Frontal cortex (tissue), 4 donors: Measurements from ENCODE around the gene PEMT. TPM values are rescaled to one million over a fixed set of nuclear protein-coding genes. Genes with fewer than 3 reads are reported as not detected.

Experiments used
- DNase-seq, 2 donors: peaks; one replicate each; pipeline ENCODE4 v3.0.0; 2012; ENCODE audit warnings: low spot score in 2 of 2
- FAIRE-seq: peaks from 2 replicates; lab custom pipeline; 2012; peaks lifted over from hg19 to GRCh38; lab: Jason Lieb, UNC
- total RNA-seq: library from RNA; depleted of rRNA; stranded (reverse); fragments of >200 nt; gene quantifications from one replicate; pipeline ENCODE4 v1.2.3, GENCODE V29; 2014
- donor health status: control.
- donor health status: control.
- donor health status: control.

PEMT gene
- total RNA-seq, 1 donor from 2014 or later: 17.1 TPM

GRCh38 chr17:17508019-17508535 lies 83.4 kb downstream of the PEMT start:
- no peak for DNase-seq
- no peak for FAIRE-seq

- no peak for FAIRE-seq
- DNase-seq: no peak
Measured at GRCh38 chr17:17507465-17508011, 84.0 kb downstream of the PEMT start.

GRCh38 chr17:17506893-17507464 lies 84.5 kb downstream of the PEMT start:
- FAIRE-seq: no peak
- DNase-seq: peak in 1 of 2 donors; percentile 74

- FAIRE-seq (no peak), DNase-seq (peak; percentile 56 to 59)
Measured at GRCh38 chr17:17506181-17506741, 85.2 kb downstream of the PEMT start.

- no peak for DNase-seq
- no peak for FAIRE-seq
Measured at GRCh38 chr17:17505610-17506171, 85.8 kb downstream of the PEMT start.

- DNase-seq (no peak), FAIRE-seq (no peak)
Measured at GRCh38 chr17:17505151-17505550, 86.4 kb downstream of the PEMT start.

GRCh38 chr17:17504341-17505140 lies 87.0 kb downstream of the PEMT start:
- FAIRE-seq: no peak

GRCh38 chr17:17503566-17504130 lies 87.9 kb downstream of the PEMT start:
- peak; percentile 56 to 76 for DNase-seq
- no peak for FAIRE-seq

More at GRCh38 chr17:17504341-17505140, 87.0 kb downstream of the PEMT start:
- DNase-seq: no peak

GRCh38 chr17:17502741-17503565 lies 88.6 kb downstream of the PEMT start:
- DNase-seq: no peak
- FAIRE-seq: no peak

GRCh38 chr17:17500999-17501605 lies 90.4 kb downstream of the PEMT start:
- no peak for DNase-seq
- FAIRE-seq: no peak

- no peak for DNase-seq
- no peak for FAIRE-seq
Measured at GRCh38 chr17:17499402-17500145, 91.9 kb downstream of the PEMT start.

- DNase-seq: no peak
- no peak for FAIRE-seq
Measured at GRCh38 chr17:17498606-17499301, 92.8 kb downstream of the PEMT start.

GRCh38 chr17:17497845-17498520 lies 93.5 kb downstream of the PEMT start:
- DNase-seq: no peak
- FAIRE-seq: no peak

- no peak for FAIRE-seq
Measured at GRCh38 chr17:17497065-17497844, 94.3 kb downstream of the PEMT start.

GRCh38 chr17:17496189-17497064 lies 95.1 kb downstream of the PEMT start, which contains the start of gene RASD1:
Gene RASD1, minus strand, starts transcription at chr17:17496395. Its CDS starts 214 bp downstream, at chr17:17496181.
- no peak for FAIRE-seq
- DNase-seq: peak; percentile 98 to 99

More at GRCh38 chr17:17497065-17497844, 94.3 kb downstream of the PEMT start:
- DNase-seq: no peak
